Measurements from ENCODE around the gene PNMA1.

The PNMA1 gene

GRCh38 chr14:73725116-73726024 is 11.2 kb upstream of the PNMA1 start:
- H3K36me3 ChIP-seq: peaks cover 99% of the 10 kb centered on the region
- H3K9ac ChIP-seq: peak overlapping the region; percentile 23; the same call in 1 of the 2 replicates
- H3K4me2 ChIP-seq: no peak overlapping the region
- TF ChIP-seq Cebpa-rat (IDR thresholded peaks at IDR 0.05): no peak
- H3K4me3 ChIP-seq: no peak overlapping the region
- H3K9me3 ChIP-seq: no peaks in the 10 kb centered on the region
- H3K27ac ChIP-seq: no peak overlapping the region
- no peaks in the 10 kb centered on the region for H3K27me3 ChIP-seq
- peaks cover 32% of the 10 kb centered on the region for H3K4me1 ChIP-seq
- H4K20me1 ChIP-seq: peaks cover 60% of the 10 kb centered on the region

- H3K27ac ChIP-seq: no peak overlapping the region
- H3K9ac ChIP-seq: peak overlapping the region; percentile 21; the same call in 1 of the 2 replicates
- peaks cover 60% of the 10 kb centered on the region for H4K20me1 ChIP-seq
- H3K4me3 ChIP-seq: no peak overlapping the region
- peaks cover 32% of the 10 kb centered on the region for H3K4me1 ChIP-seq
- TF ChIP-seq Cebpa-rat (IDR thresholded peaks at IDR 0.05): no peak
- H3K4me2 ChIP-seq: no peak overlapping the region
- H3K27me3 ChIP-seq: no peaks in the 10 kb centered on the region
- H3K9me3 ChIP-seq: no peaks in the 10 kb centered on the region
- H3K36me3 ChIP-seq: peaks cover 99% of the 10 kb centered on the region
Measured at GRCh38 chr14:73724696-73725095, 10.5 kb upstream of the PNMA1 start.

GRCh38 chr14:73723797-73724661 is 9.8 kb upstream of the PNMA1 start:
- no peaks in the 10 kb centered on the region for H3K27me3 ChIP-seq
- no peak overlapping the region for H3K4me2 ChIP-seq
- H3K27ac ChIP-seq: no peak overlapping the region
- no peaks in the 10 kb centered on the region for H3K9me3 ChIP-seq
- H3K4me3 ChIP-seq: no peak overlapping the region
- TF ChIP-seq Cebpa-rat (IDR thresholded peaks at IDR 0.05): no peak
- peaks cover 57% of the 10 kb centered on the region for H4K20me1 ChIP-seq
- peaks cover 99% of the 10 kb centered on the region for H3K36me3 ChIP-seq
- H3K4me1 ChIP-seq: peaks cover 31% of the 10 kb centered on the region
- H3K9ac ChIP-seq: peak overlapping the region; percentile 21

- H3K9me3 ChIP-seq: no peaks in the 10 kb centered on the region
- no peak for TF ChIP-seq Cebpa-rat (IDR thresholded peaks at IDR 0.05)
- H3K9ac ChIP-seq: no peak overlapping the region
- peaks cover 99% of the 10 kb centered on the region for H3K36me3 ChIP-seq
- no peak overlapping the region for H3K4me2 ChIP-seq
- peaks cover 56% of the 10 kb centered on the region for H4K20me1 ChIP-seq
- no peak overlapping the region for H3K27ac ChIP-seq
- H3K4me1 ChIP-seq: peaks cover 29% of the 10 kb centered on the region
- no peaks in the 10 kb centered on the region for H3K27me3 ChIP-seq
- H3K4me3 ChIP-seq: no peak overlapping the region
Measured at GRCh38 chr14:73723406-73723796, 9.2 kb upstream of the PNMA1 start.

GRCh38 chr14:73722581-73722980 is 8.4 kb upstream of the PNMA1 start:
- Histone ChIP-seq H3K4me3 (no peak overlapping the region), H3K4me2 (no peak overlapping the region), H3K27me3 (no peaks in the 10 kb centered on the region), H3K9ac (no peak overlapping the region), H3K27ac (no peak overlapping the region), H4K20me1 (peaks cover 56% of the 10 kb centered on the region), H3K36me3 (peaks cover 99% of the 10 kb centered on the region), H3K9me3 (no peaks in the 10 kb centered on the region), H3K4me1 (peaks cover 29% of the 10 kb centered on the region)
- no peak for TF ChIP-seq Cebpa-rat (IDR thresholded peaks at IDR 0.05)

GRCh38 chr14:73721101-73721821 is 7.1 kb upstream of the PNMA1 start:
- no peak for TF ChIP-seq Cebpa-rat (IDR thresholded peaks at IDR 0.05)
- H3K4me1 ChIP-seq: peaks cover 27% of the 10 kb centered on the region

GRCh38 chr14:73720636-73721035 is 6.5 kb upstream of the PNMA1 start:
- Histone ChIP-seq H3K36me3 (peaks cover 99% of the 10 kb centered on the region), H3K27me3 (no peaks in the 10 kb centered on the region), H3K9ac (no peak overlapping the region), H3K9me3 (no peaks in the 10 kb centered on the region), H3K4me2 (no peak overlapping the region), H3K4me1 (peaks cover 20% of the 10 kb centered on the region), H3K4me3 (no peak overlapping the region), H4K20me1 (peaks cover 56% of the 10 kb centered on the region), H3K27ac (no peak overlapping the region)
- TF ChIP-seq Cebpa-rat (IDR thresholded peaks at IDR 0.05): no peak

More at GRCh38 chr14:73721101-73721821, 7.1 kb upstream of the PNMA1 start:
- H3K4me2 ChIP-seq: no peak overlapping the region
- no peaks in the 10 kb centered on the region for H3K27me3 ChIP-seq
- H3K4me3 ChIP-seq: no peak overlapping the region
- H4K20me1 ChIP-seq: peaks cover 56% of the 10 kb centered on the region
- H3K27ac ChIP-seq: no peak overlapping the region
- no peaks in the 10 kb centered on the region for H3K9me3 ChIP-seq
- peaks cover 99% of the 10 kb centered on the region for H3K36me3 ChIP-seq
- no peak overlapping the region for H3K9ac ChIP-seq

GRCh38 chr14:73719791-73720190 is 5.6 kb upstream of the PNMA1 start:
- peaks cover 63% of the 10 kb centered on the region for H4K20me1 ChIP-seq
- no peak overlapping the region for H3K4me3 ChIP-seq

GRCh38 chr14:73719361-73719760 is 5.2 kb upstream of the PNMA1 start:
- Histone ChIP-seq H3K27me3 (no peaks in the 10 kb centered on the region), H3K27ac (no peak overlapping the region), H3K9ac (no peak overlapping the region), H3K4me2 (no peak overlapping the region), H3K4me1 (peaks cover 13% of the 10 kb centered on the region), H3K9me3 (no peaks in the 10 kb centered on the region), H3K36me3 (peaks cover 89% of the 10 kb centered on the region), H3K4me3 (no peak overlapping the region), H4K20me1 (peaks cover 67% of the 10 kb centered on the region)
- TF ChIP-seq Cebpa-rat (IDR thresholded peaks at IDR 0.05): no peak

More at GRCh38 chr14:73719791-73720190, 5.6 kb upstream of the PNMA1 start:
- Histone ChIP-seq H3K9ac (no peak overlapping the region), H3K36me3 (peaks cover 94% of the 10 kb centered on the region), H3K27me3 (no peaks in the 10 kb centered on the region), H3K4me2 (no peak overlapping the region), H3K9me3 (no peaks in the 10 kb centered on the region), H3K4me1 (peaks cover 13% of the 10 kb centered on the region), H3K27ac (no peak overlapping the region)
- no peak for TF ChIP-seq Cebpa-rat (IDR thresholded peaks at IDR 0.05)

Measured in BLaER1 (cell line).